ENCODE results near the gene CEP152. TPM values are rescaled to one million over a fixed set of nuclear protein-coding genes. Genes with fewer than 3 reads are reported as not detected.

CEP152 gene
- total RNA-seq, 2 donors from 2014 or later = 3.6 to 7.9 TPM

- DNase-seq = no peak
- 88 to 92% methylated on average over 2 of the region's 2 CpGs for WGBS, 2 donors
These were observed 29.9 kb downstream of the CEP152 start for GRCh38 chr15:48781017-48781416.

DNA sequence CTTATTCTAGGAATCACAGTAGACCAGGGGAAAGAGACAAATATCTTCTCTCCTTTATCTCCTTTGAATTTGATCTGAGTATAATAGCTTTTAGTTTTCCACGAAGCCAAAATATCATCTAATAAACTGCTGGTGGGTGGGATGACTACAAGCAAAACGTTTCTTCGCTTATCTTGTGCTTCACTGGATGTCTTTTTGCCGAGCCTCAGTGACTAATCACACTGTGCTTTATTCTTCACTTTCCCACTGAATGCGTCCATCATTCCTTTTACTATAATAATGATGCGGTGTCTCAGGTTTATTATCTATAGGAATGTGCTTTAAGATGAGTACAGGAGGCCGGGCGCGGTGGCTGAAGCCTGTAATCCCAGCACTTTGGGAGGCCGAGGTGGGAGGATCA is 32.5 kb downstream of the CEP152 start:
- ATAC-seq (no peak), DNase-seq (no peak)
- no peaks in the 10 kb centered on the region for H3K27me3 ChIP-seq
- intact Hi-C loops (cut with DNase I) = no loop called here
- H3K4me1 ChIP-seq = no peaks in the 10 kb centered on the region
- no peak overlapping the region for H3K4me3 ChIP-seq
- H3K9me3 ChIP-seq = no peaks in the 10 kb centered on the region
- WGBS, 2 donors = 81 to 82% methylated on average over 10 of the region's 10 CpGs
- no peak overlapping the region for H3K27ac ChIP-seq
- H3K36me3 ChIP-seq (replicated peaks in 1 of 2; ENCODE audit: insufficient read depth in 1 of 2, low read depth in 2 of 2) = peaks cover 0 to 3% of the 10 kb centered on the region in 2 donors
- TF ChIP-seq POLR2A (IDR thresholded peaks at IDR 0.05) (no peak), CTCF (IDR thresholded peaks at IDR 0.05) (no peak)

More at GRCh38 chr15:48781017-48781416, 29.9 kb downstream of the CEP152 start:
- intact Hi-C loops (cut with DNase I) = no loop called here
- ATAC-seq = no peak
- H3K36me3 ChIP-seq (replicated peaks in 1 of 2; ENCODE audit: insufficient read depth in 1 of 2, low read depth in 2 of 2) = peaks cover 0 to 4% of the 10 kb centered on the region in 2 donors
- H3K9me3 ChIP-seq = no peaks in the 10 kb centered on the region
- TF ChIP-seq CTCF (IDR thresholded peaks at IDR 0.05) (no peak), POLR2A (IDR thresholded peaks at IDR 0.05) (no peak)
- no peak overlapping the region for H3K27ac ChIP-seq
- H3K4me1 ChIP-seq = peaks cover 13% of the 10 kb centered on the region
- no peaks in the 10 kb centered on the region for H3K27me3 ChIP-seq
- H3K4me3 ChIP-seq = no peak overlapping the region

- TF ChIP-seq CTCF (IDR thresholded peaks at IDR 0.05) = no peak
- TF ChIP-seq POLR2A (IDR thresholded peaks at IDR 0.05) = no peak
These were observed 33.1 kb downstream of the CEP152 start for GRCh38 chr15:48777645-48778330.

GRCh38 chr15:48775546-48775945 is 35.3 kb downstream of the CEP152 start:
- intact Hi-C loops (cut with DNase I) = no loop called here
- no peak overlapping the region for H3K4me3 ChIP-seq
- no peak overlapping the region for H3K27ac ChIP-seq
- DNase-seq (no peak), ATAC-seq (no peak)
- no peaks in the 10 kb centered on the region for H3K27me3 ChIP-seq
- H3K4me1 ChIP-seq = no peaks in the 10 kb centered on the region
- no peaks in the 10 kb centered on the region for H3K9me3 ChIP-seq
- WGBS, 2 donors = 82 to 97% methylated on average over 2 of the region's 2 CpGs
- no peak for TF ChIP-seq CTCF (IDR thresholded peaks at IDR 0.05)
- no peak for TF ChIP-seq POLR2A (IDR thresholded peaks at IDR 0.05)
- no peaks in the 10 kb centered on the region for H3K36me3 ChIP-seq (replicated peaks in 1 of 2; ENCODE audit: insufficient read depth in 1 of 2, low read depth in 2 of 2)

More at GRCh38 chr15:48777645-48778330, 33.1 kb downstream of the CEP152 start:
- no peaks in the 10 kb centered on the region for H3K4me1 ChIP-seq
- intact Hi-C loops (cut with DNase I) = no loop called here
- no peak overlapping the region for H3K27ac ChIP-seq
- no peaks in the 10 kb centered on the region for H3K27me3 ChIP-seq
- H3K9me3 ChIP-seq = no peaks in the 10 kb centered on the region
- 81 to 90% methylated on average over 1 of the region's 1 CpG for WGBS, 2 donors
- no peak overlapping the region for H3K4me3 ChIP-seq
- DNase-seq (no peak), ATAC-seq (no peak)
- H3K36me3 ChIP-seq (replicated peaks in 1 of 2; ENCODE audit: insufficient read depth in 1 of 2, low read depth in 2 of 2) = peaks cover 0 to 3% of the 10 kb centered on the region in 2 donors

DNA sequence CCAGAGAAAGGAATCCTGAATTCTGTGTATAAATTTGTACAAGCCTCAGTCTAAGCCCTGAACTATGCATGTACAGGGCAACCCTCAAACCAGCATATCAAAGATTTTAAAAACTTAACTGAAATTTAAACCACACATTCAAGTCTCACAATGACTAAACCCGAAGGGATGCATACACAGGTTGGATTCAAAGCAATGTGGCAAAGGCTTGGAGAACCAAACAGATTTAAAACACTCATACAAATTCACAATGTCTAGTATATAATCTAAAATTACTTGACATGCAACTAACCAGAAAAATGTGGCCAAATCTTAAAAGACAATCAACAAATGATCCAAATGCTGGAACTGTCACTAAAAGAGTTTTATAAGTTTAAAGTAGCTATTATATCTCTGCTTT is 36.4 kb downstream of the CEP152 start:
- intact Hi-C loops (cut with DNase I) = no loop called here
- no peak for DNase-seq
- WGBS, 2 donors = 89 to 100% methylated on average over 1 of the region's 1 CpG
- Histone ChIP-seq H3K36me3 (replicated peaks in 1 of 2; ENCODE audit: insufficient read depth in 1 of 2, low read depth in 2 of 2) (no peaks in the 10 kb centered on the region), H3K4me3 (no peak overlapping the region), H3K27me3 (no peaks in the 10 kb centered on the region), H3K9me3 (no peaks in the 10 kb centered on the region), H3K27ac (no peak overlapping the region), H3K4me1 (no peaks in the 10 kb centered on the region)
- TF ChIP-seq POLR2A (IDR thresholded peaks at IDR 0.05) = no peak
- TF ChIP-seq CTCF (IDR thresholded peaks at IDR 0.05) = no peak
- ATAC-seq = no peak
